HEK293 (cell line): ENCODE data around the gene LLGL2.
A peak's percentile ranks its signal among the peaks of the same experiment; 100 is the strongest.

Experiments
- CTCF ChIA-PET: fragments of 350-600 bp; formaldehyde crosslinking; extraction: SDS; loops from one replicate; lab custom pipeline; 2021; ENCODE audit warnings: antibody characterized with exemption; lab: Yijun Ruan, JAX
- POLR2A ChIA-PET: fragments of 300-600 bp; formaldehyde crosslinking; extraction: SDS; loops from one replicate; lab custom pipeline; 2020; ENCODE audit warnings: antibody characterized with exemption, inconsistent platforms; lab: Yijun Ruan, JAX
- H3K27ac ChIP-seq: fragments of 200-500 bp; sonication (Bioruptor generic); 2 replicates; pipeline ENCODE4 v1.5.1; 2014; ENCODE audit warnings: low read depth, low read length, control low read depth, inconsistent platforms; ENCODE audit errors: extremely low read depth
- H3K36me3 ChIP-seq, 2 experiments: fragments of 200-500 bp in 1 of 2; sonication (Bioruptor generic) in 1 of 2; 1 replicate in 1 of 2; 2 replicates in 1 of 2; pipeline ENCODE4 v1.5.1; 2014 to 2017; ENCODE audit warnings: inconsistent platforms in 2 of 2, low read length in 2 of 2; ENCODE audit not compliant: control insufficient read depth in 2 of 2, insufficient read depth in 1 of 2
- H3K4me1 ChIP-seq: fragments of 200-500 bp; sonication (Bioruptor generic); 2 replicates; pipeline ENCODE4 v1.5.1; 2014; ENCODE audit warnings: mild to moderate bottlenecking, low read length, inconsistent platforms; ENCODE audit not compliant: control insufficient read depth, insufficient read depth
- H3K4me3 ChIP-seq: 2 replicates; pipeline ENCODE4 v1.5.1; 2011; ENCODE audit warnings: low read depth, mild to moderate bottlenecking, control low read depth, low read length, moderate library complexity
- H3K9me3 ChIP-seq: fragments of 200-500 bp; sonication (Bioruptor generic); 2 replicates; pipeline ENCODE4 v1.5.1; 2014; ENCODE audit warnings: low read depth, low read length, inconsistent platforms; ENCODE audit not compliant: control insufficient read depth, insufficient read depth
- CTCF ChIP-seq: fragments of 450-650 bp; formaldehyde crosslinking; IDR thresholded peaks from 2 replicates; pipeline ENCODE4 v1.5.1; 2016; ENCODE audit warnings: missing biosample characterization, missing genetic modification characterization
- EGR2 ChIP-seq: fragments of 450-650 bp; formaldehyde crosslinking; IDR thresholded peaks from 2 replicates; pipeline ENCODE4 v1.5.1; 2016; ENCODE audit warnings: low read depth, missing biosample characterization, missing genetic modification characterization
- GLIS2 ChIP-seq: fragments of 450-650 bp; formaldehyde crosslinking; IDR thresholded peaks from 2 replicates; pipeline ENCODE4 v1.5.1; 2016; ENCODE audit warnings: missing biosample characterization, missing genetic modification characterization
- HIC1 ChIP-seq: fragments of 450-650 bp; formaldehyde crosslinking; IDR thresholded peaks from 2 replicates; pipeline ENCODE4 v1.5.1; 2016; ENCODE audit warnings: missing biosample characterization, missing genetic modification characterization
- KLF8 ChIP-seq: fragments of 450-650 bp; formaldehyde crosslinking; IDR thresholded peaks from 2 replicates; pipeline ENCODE4 v1.5.1; 2016; ENCODE audit warnings: missing biosample characterization, missing genetic modification characterization
- PRDM2 ChIP-seq: fragments of 450-650 bp; formaldehyde crosslinking; IDR thresholded peaks from 2 replicates; pipeline ENCODE4 v1.5.1; 2016; ENCODE audit warnings: missing biosample characterization, missing genetic modification characterization, borderline replicate concordance
- RBAK ChIP-seq: fragments of 450-650 bp; formaldehyde crosslinking; IDR thresholded peaks from 2 replicates; pipeline ENCODE4 v1.5.1; 2016; ENCODE audit warnings: missing biosample characterization, missing genetic modification characterization
- ZBTB48 ChIP-seq: fragments of 450-650 bp; formaldehyde crosslinking; IDR thresholded peaks from 2 replicates; pipeline ENCODE4 v1.5.1; 2016; ENCODE audit warnings: missing biosample characterization, missing genetic modification characterization
- ZBTB6 ChIP-seq: fragments of 450-650 bp; formaldehyde crosslinking; IDR thresholded peaks from 2 replicates; pipeline ENCODE4 v1.5.1; 2017; ENCODE audit warnings: missing biosample characterization, missing genetic modification characterization
- ZFHX2 ChIP-seq: fragments of 450-650 bp; formaldehyde crosslinking; conservative IDR thresholded peaks from 2 replicates; pipeline ENCODE4 v1.5.1; 2016; ENCODE audit warnings: missing biosample characterization, missing genetic modification characterization
- ZNF132 ChIP-seq: fragments of 450-650 bp; formaldehyde crosslinking; IDR thresholded peaks from 2 replicates; pipeline ENCODE4 v1.5.1; 2017; ENCODE audit warnings: missing biosample characterization, missing genetic modification characterization, borderline replicate concordance
- ZNF366 ChIP-seq: fragments of 450-650 bp; formaldehyde crosslinking; conservative IDR thresholded peaks from 2 replicates; pipeline ENCODE4 v1.5.1; 2016; ENCODE audit warnings: missing biosample characterization, missing genetic modification characterization
- ZNF394 ChIP-seq: fragments of 450-650 bp; formaldehyde crosslinking; IDR thresholded peaks from 2 replicates; pipeline ENCODE4 v1.5.1; 2016; ENCODE audit warnings: missing biosample characterization, missing genetic modification characterization, mild to moderate bottlenecking, moderate library complexity, borderline replicate concordance
- ZNF510 ChIP-seq: fragments of 450-650 bp; formaldehyde crosslinking; IDR thresholded peaks from 2 replicates; pipeline ENCODE4 v1.5.1; 2018; ENCODE audit warnings: mild to moderate bottlenecking, missing genetic modification characterization, missing biosample characterization; ENCODE audit not compliant: insufficient replicate concordance

The LLGL2 gene

GRCh38 chr17:75503976-75504346, 21.5 kb upstream of the LLGL2 start (continued):
- no peak for TF ChIP-seq PRDM2
- TF ChIP-seq, all 188 proteins: peak for 0

GRCh38 chr17:75504347-75505151, 20.9 kb upstream of the LLGL2 start:
- TF ChIP-seq HIC1 (tag by site-specific recombination) (peak; percentile 82), ZBTB6 (tag by site-specific recombination) (no peak), ZNF510 (tag by site-specific recombination) (no peak), EGR2 (tag by site-specific recombination) (peak; percentile 80), CTCF (tag by site-specific recombination) (peak; percentile 73), KLF8 (tag by site-specific recombination) (no peak), ZNF394 (tag by site-specific recombination) (no peak), ZNF132 (tag by site-specific recombination) (no peak), ZNF366 (tag by site-specific recombination) (no peak), ZFHX2 (tag by site-specific recombination) (peak; percentile 78), ZBTB48 (tag by site-specific recombination) (peak; percentile 42; the same call in 1 of the 2 replicates), RBAK (no peak), GLIS2 (peak; percentile 55)
- TF ChIP-seq, all 188 proteins: peak for 6
- CTCF ChIA-PET: interaction anchor here (0.6 to 3.9 kb wide), 11 partner anchors 13 to 303 kb away, joined by 3 to 20 read pairs (median 3); partner anchors contain the start of genes TMEM94 and TSEN54
- POLR2A ChIA-PET: interaction anchor here (0.8 kb wide), 1 partner anchor 12 kb away, joined by 3 read pairs; the partner anchor contains the start of gene TSEN54

More at GRCh38 chr17:75504347-75505151, 20.9 kb upstream of the LLGL2 start:
- H3K4me3 ChIP-seq: no peak overlapping the region
- H3K36me3 ChIP-seq: peaks cover 0 to 89% of the 10 kb centered on the region in 2 experiments; a peak in 2 of 3 replicates
- H3K4me1 ChIP-seq: no peaks in the 10 kb centered on the region
- H3K27ac ChIP-seq: no peak overlapping the region
- H3K9me3 ChIP-seq: no peaks in the 10 kb centered on the region
